ENCODE data around the gene HIPK3.
"Not testable (repeated sequence)": the region's sequence is repeated elsewhere in the genome, so short reads cannot be mapped to it uniquely, and the experiment has no call there.

The HIPK3 gene

GRCh38 chr11:33257160-33257896 is at the start of gene HIPK3:
TSS of gene HIPK3 (plus strand) at chr11:33257381.
- no peaks in the 10 kb centered on the region for H3K27me3 ChIP-seq (replicated peaks; ENCODE audit: control insufficient read depth, insufficient read depth, low read length)
- peak; percentile 94 for DNase-seq (ENCODE audit: low read depth)
- no peaks in the 10 kb centered on the region for H3K36me3 ChIP-seq (ENCODE audit: control insufficient read depth, insufficient read depth, low read length, severe bottlenecking)
- H3K4me1 ChIP-seq (ENCODE audit: control insufficient read depth, insufficient read depth, low read length): peaks cover 25% of the 10 kb centered on the region
- H3K9me3 ChIP-seq (ENCODE audit: control insufficient read depth, low read length): no peaks in the 10 kb centered on the region
- H3K9ac ChIP-seq (ENCODE audit: low read length): peak within 1 kb of the TSS; percentile 100
- H3K4me3 ChIP-seq (ENCODE audit: low read length): peak within 1 kb of the TSS; percentile 87

DNA sequence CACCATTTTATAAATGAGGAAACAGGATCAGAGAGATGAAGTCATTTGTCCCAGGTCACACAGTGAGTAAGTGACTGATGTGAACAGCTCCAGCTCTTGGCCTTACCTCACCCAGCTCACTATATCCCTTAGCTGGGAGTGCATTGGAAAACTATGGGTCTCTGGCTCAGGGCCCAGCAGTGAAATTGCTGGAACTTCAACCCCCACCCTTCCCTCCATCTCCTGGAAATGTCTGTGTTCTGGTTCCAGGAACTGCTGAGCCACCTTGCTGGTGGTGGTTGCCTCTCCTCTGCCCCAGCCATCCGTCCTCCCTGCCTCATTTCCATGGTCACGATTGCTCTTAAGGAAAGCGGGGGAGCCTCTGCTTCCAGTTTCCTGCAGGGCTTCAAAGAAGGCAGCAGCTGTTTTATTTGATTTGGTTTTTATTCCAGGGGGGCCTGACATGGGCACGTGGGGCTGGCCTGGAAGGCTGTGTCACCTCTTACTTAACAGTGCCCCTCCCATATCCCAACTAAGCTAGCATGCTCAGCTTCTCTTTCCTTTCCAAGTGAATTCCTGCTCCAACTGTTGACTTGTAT is 49.7 kb upstream of the HIPK3 start:
- Histone ChIP-seq H3K9ac (ENCODE audit: low read length) (no peak overlapping the region), H3K36me3 (ENCODE audit: control insufficient read depth, insufficient read depth, low read length, severe bottlenecking) (no peaks in the 10 kb centered on the region), H3K27me3 (replicated peaks; ENCODE audit: control insufficient read depth, insufficient read depth, low read length) (no peaks in the 10 kb centered on the region), H3K9me3 (ENCODE audit: control insufficient read depth, low read length) (no peaks in the 10 kb centered on the region), H3K4me1 (ENCODE audit: control insufficient read depth, insufficient read depth, low read length) (peaks cover 13% of the 10 kb centered on the region), H3K4me3 (ENCODE audit: low read length) (no peak overlapping the region)
- DNase-seq (ENCODE audit: low read depth): no peak

DNA sequence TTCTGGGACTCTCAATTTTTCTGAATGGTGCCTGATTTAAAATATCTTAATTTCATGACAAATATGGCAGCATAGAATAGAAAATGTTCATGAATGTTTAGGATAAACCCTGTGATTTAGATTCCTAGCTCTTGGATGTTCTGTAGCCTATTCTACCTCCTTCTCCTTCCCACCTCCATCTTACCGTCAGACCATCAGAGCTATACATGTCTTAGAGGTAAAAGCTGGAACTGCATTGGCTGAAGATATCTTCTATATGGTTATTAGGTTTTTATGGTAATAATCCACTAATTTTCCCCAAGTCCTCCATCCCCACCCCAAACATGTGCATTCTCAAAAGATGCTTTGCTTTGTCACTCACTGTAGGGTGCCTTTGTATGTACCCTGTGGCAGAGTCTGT is 49.0 kb upstream of the HIPK3 start:
- Histone ChIP-seq H3K9me3 (ENCODE audit: control insufficient read depth, low read length) (no peaks in the 10 kb centered on the region), H3K9ac (ENCODE audit: low read length) (no peak overlapping the region), H3K36me3 (ENCODE audit: control insufficient read depth, insufficient read depth, low read length, severe bottlenecking) (no peaks in the 10 kb centered on the region), H3K4me1 (ENCODE audit: control insufficient read depth, insufficient read depth, low read length) (peaks cover 13% of the 10 kb centered on the region), H3K4me3 (ENCODE audit: low read length) (no peak overlapping the region), H3K27me3 (replicated peaks; ENCODE audit: control insufficient read depth, insufficient read depth, low read length) (no peaks in the 10 kb centered on the region)
- no peak for DNase-seq (ENCODE audit: low read depth)

- Histone ChIP-seq H3K9me3 (ENCODE audit: control insufficient read depth, low read length) (no peaks in the 10 kb centered on the region), H3K36me3 (ENCODE audit: control insufficient read depth, insufficient read depth, low read length, severe bottlenecking) (no peaks in the 10 kb centered on the region), H3K27me3 (replicated peaks; ENCODE audit: control insufficient read depth, insufficient read depth, low read length) (no peaks in the 10 kb centered on the region), H3K4me3 (ENCODE audit: low read length) (no peak overlapping the region), H3K9ac (ENCODE audit: low read length) (no peak overlapping the region), H3K4me1 (ENCODE audit: control insufficient read depth, insufficient read depth, low read length) (peaks cover 23% of the 10 kb centered on the region)
- no peak for DNase-seq (ENCODE audit: low read depth)
Measured at GRCh38 chr11:33211153-33211552, 46.0 kb upstream of the HIPK3 start.

DNA sequence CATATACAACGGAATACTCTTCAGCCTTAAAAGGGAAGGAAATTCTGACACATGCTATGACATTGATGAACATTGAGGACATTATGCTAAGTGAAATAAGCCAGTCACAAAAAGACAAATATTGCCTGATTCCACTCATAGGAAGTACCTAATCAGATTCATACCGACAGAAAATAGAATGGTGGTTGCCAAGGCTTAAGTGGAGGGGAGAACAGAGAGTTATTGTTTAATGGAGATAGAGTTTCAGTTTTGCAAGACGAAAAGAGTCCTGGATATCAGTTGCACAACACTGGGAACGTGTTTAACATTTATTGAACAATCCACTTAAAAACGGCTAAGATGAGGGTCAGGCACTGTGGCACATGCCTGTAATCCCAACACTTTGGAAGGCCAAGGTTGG is 45.6 kb upstream of the HIPK3 start:
- peaks cover 23% of the 10 kb centered on the region for H3K4me1 ChIP-seq (ENCODE audit: control insufficient read depth, insufficient read depth, low read length)
- H3K9me3 ChIP-seq (ENCODE audit: control insufficient read depth, low read length): no peaks in the 10 kb centered on the region
- H3K27me3 ChIP-seq (replicated peaks; ENCODE audit: control insufficient read depth, insufficient read depth, low read length): no peaks in the 10 kb centered on the region
- H3K9ac ChIP-seq (ENCODE audit: low read length): no peak overlapping the region
- DNase-seq (ENCODE audit: low read depth): peak; percentile 67
- H3K4me3 ChIP-seq (ENCODE audit: low read length): no peak overlapping the region
- no peaks in the 10 kb centered on the region for H3K36me3 ChIP-seq (ENCODE audit: control insufficient read depth, insufficient read depth, low read length, severe bottlenecking)

DNA sequence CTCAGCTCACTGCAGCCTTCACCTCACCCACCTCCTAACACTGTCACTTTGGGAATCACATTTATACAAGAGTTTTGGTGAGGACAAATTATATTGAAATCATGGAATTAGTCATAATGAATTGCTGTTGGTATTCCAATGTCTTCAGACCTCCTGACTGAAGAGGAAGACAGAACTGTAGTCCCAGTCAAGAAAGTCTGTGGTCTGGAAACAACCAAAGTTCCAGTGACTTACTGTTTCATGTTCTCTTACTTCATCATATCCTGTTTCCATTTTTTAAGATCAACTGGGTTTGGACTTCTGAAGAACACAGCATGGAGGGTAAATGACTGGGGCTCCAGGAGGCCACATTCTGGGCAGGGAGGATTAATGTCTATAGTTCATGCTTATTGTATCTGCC is 43.0 kb upstream of the HIPK3 start:
- Histone ChIP-seq H3K36me3 (ENCODE audit: control insufficient read depth, insufficient read depth, low read length, severe bottlenecking) (no peaks in the 10 kb centered on the region), H3K4me1 (ENCODE audit: control insufficient read depth, insufficient read depth, low read length) (peaks cover 14% of the 10 kb centered on the region), H3K4me3 (ENCODE audit: low read length) (no peak overlapping the region), H3K9me3 (ENCODE audit: control insufficient read depth, low read length) (no peaks in the 10 kb centered on the region), H3K27me3 (replicated peaks; ENCODE audit: control insufficient read depth, insufficient read depth, low read length) (no peaks in the 10 kb centered on the region), H3K9ac (ENCODE audit: low read length) (no peak overlapping the region)
- DNase-seq (ENCODE audit: low read depth): no peak

DNA sequence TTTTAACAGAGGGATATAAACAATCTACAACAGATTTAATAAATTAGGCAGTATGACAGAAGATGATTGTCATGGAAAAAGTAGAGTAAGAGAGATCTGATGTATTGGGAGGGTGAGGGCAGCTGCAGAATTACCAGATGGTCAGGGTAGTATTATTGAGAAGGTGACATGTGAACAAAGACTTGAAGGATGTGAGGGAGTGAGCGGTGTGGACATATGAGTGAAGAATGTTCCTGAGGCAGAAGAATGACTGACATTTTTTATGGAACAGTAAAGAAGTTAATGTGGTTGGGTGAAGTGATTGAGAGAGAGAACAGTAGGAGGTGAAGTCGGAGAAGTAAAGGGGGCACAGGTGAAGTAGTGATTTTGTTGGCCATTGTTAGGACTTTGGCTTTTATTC is 42.4 kb upstream of the HIPK3 start:
- DNase-seq (ENCODE audit: low read depth): no peak
- Histone ChIP-seq H3K36me3 (ENCODE audit: control insufficient read depth, insufficient read depth, low read length, severe bottlenecking) (no peaks in the 10 kb centered on the region), H3K27me3 (replicated peaks; ENCODE audit: control insufficient read depth, insufficient read depth, low read length) (no peaks in the 10 kb centered on the region), H3K4me1 (ENCODE audit: control insufficient read depth, insufficient read depth, low read length) (peaks cover 18% of the 10 kb centered on the region), H3K4me3 (ENCODE audit: low read length) (no peak overlapping the region), H3K9ac (ENCODE audit: low read length) (no peak overlapping the region), H3K9me3 (ENCODE audit: control insufficient read depth, low read length) (no peaks in the 10 kb centered on the region)

GRCh38 chr11:33216676-33217075 is 40.5 kb upstream of the HIPK3 start:
- not testable (repeated sequence) for H3K9me3 ChIP-seq (ENCODE audit: control insufficient read depth, low read length); DNase-seq (ENCODE audit: low read depth); H3K36me3 ChIP-seq (ENCODE audit: control insufficient read depth, insufficient read depth, low read length, severe bottlenecking); H3K9ac ChIP-seq (ENCODE audit: low read length); H3K27me3 ChIP-seq (replicated peaks; ENCODE audit: control insufficient read depth, insufficient read depth, low read length); H3K4me3 ChIP-seq (ENCODE audit: low read length)
- peaks cover 30% of the 10 kb centered on the region for H3K4me1 ChIP-seq (ENCODE audit: control insufficient read depth, insufficient read depth, low read length)

- Histone ChIP-seq H3K36me3 (ENCODE audit: control insufficient read depth, insufficient read depth, low read length, severe bottlenecking) (no peaks in the 10 kb centered on the region), H3K27me3 (replicated peaks; ENCODE audit: control insufficient read depth, insufficient read depth, low read length) (no peaks in the 10 kb centered on the region)
- DNase-seq (ENCODE audit: low read depth): no peak
Measured at GRCh38 chr11:33222052-33222750, 35.0 kb upstream of the HIPK3 start.

GRCh38 chr11:33225371-33225770 is 31.8 kb upstream of the HIPK3 start:
- no peak for DNase-seq (ENCODE audit: low read depth)
- no peaks in the 10 kb centered on the region for H3K9me3 ChIP-seq (ENCODE audit: control insufficient read depth, low read length)
- no peaks in the 10 kb centered on the region for H3K27me3 ChIP-seq (replicated peaks; ENCODE audit: control insufficient read depth, insufficient read depth, low read length)
- H3K4me1 ChIP-seq (ENCODE audit: control insufficient read depth, insufficient read depth, low read length): peaks cover 39% of the 10 kb centered on the region
- no peaks in the 10 kb centered on the region for H3K36me3 ChIP-seq (ENCODE audit: control insufficient read depth, insufficient read depth, low read length, severe bottlenecking)
- H3K9ac ChIP-seq (ENCODE audit: low read length): no peak overlapping the region
- H3K4me3 ChIP-seq (ENCODE audit: low read length): no peak overlapping the region

More at GRCh38 chr11:33222052-33222750, 35.0 kb upstream of the HIPK3 start:
- Histone ChIP-seq H3K9ac (ENCODE audit: low read length) (no peak overlapping the region), H3K4me1 (ENCODE audit: control insufficient read depth, insufficient read depth, low read length) (peaks cover 36% of the 10 kb centered on the region), H3K9me3 (ENCODE audit: control insufficient read depth, low read length) (no peaks in the 10 kb centered on the region), H3K4me3 (ENCODE audit: low read length) (no peak overlapping the region)

GRCh38 chr11:33227578-33228261 is 29.5 kb upstream of the HIPK3 start:
- peak; percentile 87 for DNase-seq (ENCODE audit: low read depth)
- H3K9me3 ChIP-seq (ENCODE audit: control insufficient read depth, low read length): no peaks in the 10 kb centered on the region
- H3K4me3 ChIP-seq (ENCODE audit: low read length): peak overlapping the region; percentile 50
- no peaks in the 10 kb centered on the region for H3K27me3 ChIP-seq (replicated peaks; ENCODE audit: control insufficient read depth, insufficient read depth, low read length)
- H3K4me1 ChIP-seq (ENCODE audit: control insufficient read depth, insufficient read depth, low read length): peaks cover 33% of the 10 kb centered on the region
- no peaks in the 10 kb centered on the region for H3K36me3 ChIP-seq (ENCODE audit: control insufficient read depth, insufficient read depth, low read length, severe bottlenecking)
- H3K9ac ChIP-seq (ENCODE audit: low read length): peak overlapping the region; percentile 37

All from adipocyte (in vitro differentiated cells).